SK-N-SH (cell line): Measurements from ENCODE around the gene MLEC. TPM values are rescaled to one million over a fixed set of nuclear protein-coding genes. Genes with fewer than 3 reads are reported as not detected.

Source experiments
- CTCF ChIA-PET: fragments of 300-600, 350-600 bp; formaldehyde crosslinking; extraction: SDS; loops from one replicate; lab custom pipeline; 2021; lab: Yijun Ruan, JAX
- POLR2A ChIA-PET: fragments of 350-600 bp; sonication (Branson Sonifier 250); formaldehyde crosslinking; extraction: SDS; loops from one replicate; lab custom pipeline; 2020; ENCODE audit warnings: antibody characterized with exemption, inconsistent platforms; lab: Yijun Ruan, JAX
- DNase-seq: peaks from one replicate; pipeline ENCODE4 v3.0.0; 2012
- H2AFZ ChIP-seq: fragments of 200-600 bp; sonication (generic); 2 replicates; pipeline ENCODE4 v1.8.1; 2016; ENCODE audit warnings: antibody characterized with exemption, mild to moderate bottlenecking, low read depth
- H3F3A ChIP-seq: fragments of 200-600 bp; sonication (generic); replicated peaks from 2 replicates; pipeline ENCODE3; 2016; ENCODE audit warnings: antibody characterized with exemption, mild to moderate bottlenecking; ENCODE audit not compliant: insufficient read depth
- H3K27ac ChIP-seq, 2 experiments: fragments of 200-500 bp in 1 of 2; fragments of 200-600 bp in 1 of 2; sonication (Bioruptor generic) in 1 of 2; sonication (generic), shearing (Covaris generic) in 1 of 2; 2 replicates each; pipeline versions ENCODE4 v1.5.1 to v1.6.1; 2014 to 2016; ENCODE audit warnings: low read depth in 2 of 2, inconsistent platforms in 1 of 2, low read length in 1 of 2, mild to moderate bottlenecking in 1 of 2, mixed read lengths in 1 of 2
- H3K27me3 ChIP-seq: fragments of 200-600 bp; sonication (generic), shearing (Covaris generic); 2 replicates; pipeline ENCODE4 v1.6.1; 2016; ENCODE audit warnings: mixed run types; ENCODE audit not compliant: insufficient read depth
- H3K36me3 ChIP-seq, 2 experiments: fragments of 200-500 bp in 1 of 2; fragments of 200-600 bp in 1 of 2; sonication (Bioruptor generic) in 1 of 2; sonication (generic) in 1 of 2; replicated peaks in 1 of 2; 2 replicates each; pipeline versions ENCODE3 to v1.5.1; 2014 to 2016; ENCODE audit warnings: low read length in 1 of 2, mild to moderate bottlenecking in 1 of 2; ENCODE audit not compliant: insufficient read depth in 2 of 2, control insufficient read depth in 1 of 2
- H3K4me1 ChIP-seq, 2 experiments: fragments of 200-500 bp in 1 of 2; fragments of 200-600 bp in 1 of 2; sonication (Bioruptor generic) in 1 of 2; sonication (generic), shearing (Covaris generic) in 1 of 2; 2 replicates each; pipeline versions ENCODE4 v1.5.1 to v1.6.1; 2014 to 2016; ENCODE audit warnings: low read depth in 1 of 2, low read length in 1 of 2, mixed run types in 1 of 2; ENCODE audit not compliant: insufficient read depth in 2 of 2, control insufficient read depth in 1 of 2
- H3K4me2 ChIP-seq: fragments of 200-600 bp; sonication (generic), shearing (Covaris generic); 2 replicates; pipeline ENCODE4 v1.6.1; 2017; ENCODE audit warnings: mixed run types
- H3K4me3 ChIP-seq, 2 experiments: fragments of 200-500 bp in 1 of 2; fragments of 200-600 bp in 1 of 2; sonication (Bioruptor generic) in 1 of 2; sonication (generic), shearing (Covaris generic) in 1 of 2; 2 replicates each; pipeline versions ENCODE4 v1.5.1 to v1.8.1; 2014 to 2016; ENCODE audit warnings: low read depth in 2 of 2, inconsistent platforms in 1 of 2, low read length in 1 of 2, mild to moderate bottlenecking in 1 of 2, mixed read lengths in 1 of 2, moderate library complexity in 1 of 2
- H3K79me2 ChIP-seq: fragments of 200-600 bp; sonication (generic); 2 replicates; pipeline ENCODE4 v1.8.1; 2017; ENCODE audit warnings: mild to moderate bottlenecking; ENCODE audit not compliant: insufficient read depth
- H3K9ac ChIP-seq: fragments of 200-600 bp; sonication (generic); 2 replicates; pipeline ENCODE4 v1.6.1; 2017; ENCODE audit warnings: mixed run types
- H3K9me2 ChIP-seq: fragments of 200-600 bp; sonication (generic); 2 replicates; pipeline ENCODE4 v1.6.1; 2017; ENCODE audit warnings: mixed run types
- H3K9me3 ChIP-seq: fragments of 200-600 bp; sonication (generic); 2 replicates; pipeline ENCODE4 v1.6.1; 2017; ENCODE audit warnings: mixed run types, mild to moderate bottlenecking, moderate library complexity
- H4K20me1 ChIP-seq: fragments of 200-600 bp; sonication (generic); 2 replicates; pipeline ENCODE4 v1.6.1; 2017; ENCODE audit warnings: mild to moderate bottlenecking, mixed run types; ENCODE audit not compliant: insufficient read depth
- ELF1 ChIP-seq: IDR thresholded peaks from 2 replicates; pipeline ENCODE4 v1.4.0; 2012
- EP300 ChIP-seq, 2 experiments: IDR thresholded peaks; 2 replicates each; pipeline versions ENCODE4 v1.4.0 to v1.6.1; 2012; ENCODE audit warnings: borderline replicate concordance in 1 of 2, low read depth in 1 of 2, low read length in 1 of 2
- EZH2phosphoT487 ChIP-seq: fragments of 200-600 bp; sonication (generic); IDR thresholded peaks from 2 replicates; pipeline ENCODE4 v1.6.1; 2017; ENCODE audit warnings: low read depth, mixed run types, mild to moderate bottlenecking, antibody characterized with exemption, moderate library complexity, borderline replicate concordance
- FOSL2 ChIP-seq: IDR thresholded peaks from 2 replicates; pipeline ENCODE4 v1.4.0; 2012; ENCODE audit warnings: low read depth, mild to moderate bottlenecking, moderate library complexity, borderline replicate concordance
- FOXM1 ChIP-seq: IDR thresholded peaks from 2 replicates; pipeline ENCODE4 v1.4.0; 2012; ENCODE audit warnings: low read depth, mild to moderate bottlenecking
- GABPA ChIP-seq: IDR thresholded peaks from 2 replicates; pipeline ENCODE4 v1.4.0; 2012; ENCODE audit warnings: low read depth, mild to moderate bottlenecking
- JUND ChIP-seq: IDR thresholded peaks from 2 replicates; pipeline ENCODE4 v1.4.0; 2012
- MAX ChIP-seq: IDR thresholded peaks from 2 replicates; pipeline ENCODE4 v1.4.0; 2012; ENCODE audit warnings: low read depth
- MEF2A ChIP-seq: IDR thresholded peaks from 2 replicates; pipeline ENCODE4 v1.4.0; 2012; ENCODE audit warnings: low read depth, borderline replicate concordance
- NFIC ChIP-seq: IDR thresholded peaks from 2 replicates; pipeline ENCODE4 v1.4.0; 2012; ENCODE audit warnings: borderline replicate concordance
- NRF1 ChIP-seq: IDR thresholded peaks from 2 replicates; pipeline ENCODE4 v1.6.1; 2012; ENCODE audit warnings: low read depth, mild to moderate bottlenecking, low read length
- RAD21 ChIP-seq: IDR thresholded peaks from 2 replicates; pipeline ENCODE4 v1.6.1; 2012; ENCODE audit warnings: mild to moderate bottlenecking, low read length
- RCOR1 ChIP-seq: fragments of 150-350 bp; IDR thresholded peaks from 2 replicates; pipeline ENCODE4 v1.6.1; 2017; ENCODE audit warnings: antibody characterized with exemption, low read length
- RFX5 ChIP-seq: IDR thresholded peaks from 2 replicates; pipeline ENCODE4 v1.6.1; 2012; ENCODE audit warnings: mild to moderate bottlenecking, improper control_type of control experiment, low read length
- RXRA ChIP-seq: IDR thresholded peaks from 2 replicates; pipeline ENCODE4 v1.4.0; 2012; ENCODE audit warnings: low read depth, mild to moderate bottlenecking, borderline replicate concordance
- SIN3A ChIP-seq: IDR thresholded peaks from 2 replicates; pipeline ENCODE4 v1.6.1; 2012; ENCODE audit warnings: low read depth, mild to moderate bottlenecking, low read length, moderate library complexity, borderline replicate concordance
- TAF1 ChIP-seq: IDR thresholded peaks from 2 replicates; pipeline ENCODE4 v1.6.1; 2012; ENCODE audit warnings: low read depth, mild to moderate bottlenecking, low read length, moderate library complexity, borderline replicate concordance
- YY1 ChIP-seq: IDR thresholded peaks from 2 replicates; pipeline ENCODE4 v1.4.0; 2012; ENCODE audit warnings: low read depth, mild to moderate bottlenecking
- ZBTB33 ChIP-seq: IDR thresholded peaks from 2 replicates; pipeline ENCODE4 v1.4.0; 2012; ENCODE audit warnings: low read depth, borderline replicate concordance
- WGBS: methylation state at CpG from one replicate; pipeline ENCODE4 v1.1.6; 2017; ENCODE audit warnings: low lambda C conversion rate; 5-methylcytosine and 5-hydroxymethylcytosine counted together
- polyA plus RNA-seq, 3 experiments: library from polyadenylated mRNA; depleted of rRNA; stranded (reverse); fragments of >200 nt; gene quantifications; 2 replicates each; pipeline ENCODE4 v1.2.3, GENCODE V29; 2012
- TF ChIP-seq, protein P1 (sequence below): IDR thresholded peaks from 2 replicates; pipeline ENCODE4 v1.6.1; 2012; ENCODE audit warnings: mild to moderate bottlenecking, low read depth, low read length, moderate library complexity
- TF ChIP-seq, protein P2 (sequence below): fragments of 150-350 bp; IDR thresholded peaks from 2 replicates; pipeline ENCODE4 v1.6.1; 2016; ENCODE audit warnings: mild to moderate bottlenecking, low read depth, low read length
- TF ChIP-seq, protein P3 (sequence below): fragments of 150-350 bp; IDR thresholded peaks from 2 replicates; pipeline ENCODE4 v1.6.1; 2017; ENCODE audit warnings: antibody characterized with exemption, low read length, low read depth, borderline replicate concordance

Gene MLEC
- polyA plus RNA-seq, 1 of the 3 experiments (the other 2 are of a cell fraction) = 23.4 TPM

DNA sequence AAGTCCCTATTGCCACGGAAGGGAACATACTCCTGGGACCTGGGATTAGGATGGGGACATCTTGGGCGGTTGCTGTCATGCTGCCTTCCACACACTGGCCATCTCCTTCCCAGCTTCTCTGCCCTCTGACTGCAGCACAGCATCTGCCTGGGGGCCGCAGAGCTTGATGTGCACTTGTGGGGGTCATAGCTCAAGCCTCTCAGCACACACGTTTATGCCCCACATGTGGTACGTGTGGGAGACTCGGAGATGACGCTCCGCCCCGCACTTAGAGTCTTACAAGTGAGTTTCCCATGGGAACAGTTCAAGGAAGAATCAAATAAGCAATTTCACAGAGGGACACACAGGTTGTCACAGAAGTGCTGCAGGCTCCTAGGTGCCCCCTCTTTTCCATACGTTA lies 47.3 kb downstream of the MLEC start:
- H3K9me3 ChIP-seq = no peaks in the 10 kb centered on the region
- H2AFZ ChIP-seq = no peak overlapping the region
- H3K4me1 ChIP-seq = no peaks in the 10 kb centered on the region
- TF ChIP-seq TAF1 = no peak
- no peak for TF ChIP-seq SIN3A
- no peak for TF ChIP-seq ELF1
- TF ChIP-seq RAD21 = no peak
- no peak for TF ChIP-seq EZH2phosphoT487
- TF ChIP-seq NRF1 = no peak
- TF ChIP-seq MEF2A = no peak
- TF ChIP-seq YY1 = no peak
- TF ChIP-seq NFIC = no peak
- TF ChIP-seq RCOR1 = no peak
- no peak for TF ChIP-seq MAX
- TF ChIP-seq, protein P1, sequence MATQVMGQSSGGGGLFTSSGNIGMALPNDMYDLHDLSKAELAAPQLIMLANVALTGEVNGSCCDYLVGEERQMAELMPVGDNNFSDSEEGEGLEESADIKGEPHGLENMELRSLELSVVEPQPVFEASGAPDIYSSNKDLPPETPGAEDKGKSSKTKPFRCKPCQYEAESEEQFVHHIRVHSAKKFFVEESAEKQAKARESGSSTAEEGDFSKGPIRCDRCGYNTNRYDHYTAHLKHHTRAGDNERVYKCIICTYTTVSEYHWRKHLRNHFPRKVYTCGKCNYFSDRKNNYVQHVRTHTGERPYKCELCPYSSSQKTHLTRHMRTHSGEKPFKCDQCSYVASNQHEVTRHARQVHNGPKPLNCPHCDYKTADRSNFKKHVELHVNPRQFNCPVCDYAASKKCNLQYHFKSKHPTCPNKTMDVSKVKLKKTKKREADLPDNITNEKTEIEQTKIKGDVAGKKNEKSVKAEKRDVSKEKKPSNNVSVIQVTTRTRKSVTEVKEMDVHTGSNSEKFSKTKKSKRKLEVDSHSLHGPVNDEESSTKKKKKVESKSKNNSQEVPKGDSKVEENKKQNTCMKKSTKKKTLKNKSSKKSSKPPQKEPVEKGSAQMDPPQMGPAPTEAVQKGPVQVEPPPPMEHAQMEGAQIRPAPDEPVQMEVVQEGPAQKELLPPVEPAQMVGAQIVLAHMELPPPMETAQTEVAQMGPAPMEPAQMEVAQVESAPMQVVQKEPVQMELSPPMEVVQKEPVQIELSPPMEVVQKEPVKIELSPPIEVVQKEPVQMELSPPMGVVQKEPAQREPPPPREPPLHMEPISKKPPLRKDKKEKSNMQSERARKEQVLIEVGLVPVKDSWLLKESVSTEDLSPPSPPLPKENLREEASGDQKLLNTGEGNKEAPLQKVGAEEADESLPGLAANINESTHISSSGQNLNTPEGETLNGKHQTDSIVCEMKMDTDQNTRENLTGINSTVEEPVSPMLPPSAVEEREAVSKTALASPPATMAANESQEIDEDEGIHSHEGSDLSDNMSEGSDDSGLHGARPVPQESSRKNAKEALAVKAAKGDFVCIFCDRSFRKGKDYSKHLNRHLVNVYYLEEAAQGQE = no peak
- TF ChIP-seq, protein P2, sequence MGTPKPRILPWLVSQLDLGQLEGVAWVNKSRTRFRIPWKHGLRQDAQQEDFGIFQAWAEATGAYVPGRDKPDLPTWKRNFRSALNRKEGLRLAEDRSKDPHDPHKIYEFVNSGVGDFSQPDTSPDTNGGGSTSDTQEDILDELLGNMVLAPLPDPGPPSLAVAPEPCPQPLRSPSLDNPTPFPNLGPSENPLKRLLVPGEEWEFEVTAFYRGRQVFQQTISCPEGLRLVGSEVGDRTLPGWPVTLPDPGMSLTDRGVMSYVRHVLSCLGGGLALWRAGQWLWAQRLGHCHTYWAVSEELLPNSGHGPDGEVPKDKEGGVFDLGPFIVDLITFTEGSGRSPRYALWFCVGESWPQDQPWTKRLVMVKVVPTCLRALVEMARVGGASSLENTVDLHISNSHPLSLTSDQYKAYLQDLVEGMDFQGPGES = no peak
- H3F3A ChIP-seq = no peaks in the 10 kb centered on the region
- no peaks in the 10 kb centered on the region for H4K20me1 ChIP-seq
- H3K4me3 ChIP-seq = no peak overlapping the region
- no peak overlapping the region for H3K9ac ChIP-seq
- H3K27ac ChIP-seq = no peak overlapping the region
- DNase-seq = no peak
- H3K79me2 ChIP-seq = no peaks in the 10 kb centered on the region
- H3K9me2 ChIP-seq = no peaks in the 10 kb centered on the region
- POLR2A ChIA-PET = no interaction called here
- H3K36me3 ChIP-seq = no peaks in the 10 kb centered on the region
- no peaks in the 10 kb centered on the region for H3K27me3 ChIP-seq
- 96% methylated on average over 10 of the region's 10 CpGs for WGBS
- H3K4me2 ChIP-seq = no peak overlapping the region
- CTCF ChIA-PET = no interaction called here

DNA sequence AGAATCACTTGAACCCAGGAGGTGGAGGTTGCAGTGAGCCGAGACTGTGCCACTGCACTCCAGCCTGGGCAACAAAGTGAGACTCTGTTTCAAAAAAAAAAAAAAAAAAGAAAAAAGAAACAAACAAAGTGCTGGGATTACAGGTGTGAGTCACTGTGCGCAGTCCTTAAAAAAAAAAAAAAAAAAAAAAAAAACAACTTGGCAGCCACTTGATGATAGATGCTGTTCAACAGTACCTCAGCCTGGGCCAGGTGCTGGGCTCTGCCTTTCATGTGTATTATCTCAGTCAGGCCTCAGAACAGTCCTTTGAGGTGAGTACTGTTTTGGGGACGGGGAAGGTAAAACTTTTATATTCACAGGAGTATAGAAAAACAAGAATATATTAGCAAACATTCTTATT lies 48.2 kb downstream of the MLEC start:
- no peak overlapping the region for H3K27ac ChIP-seq
- WGBS = 99% methylated on average over 3 of the region's 3 CpGs
- H3K9me3 ChIP-seq = no peaks in the 10 kb centered on the region
- ChIA-PET CTCF (no interaction called here), POLR2A (no interaction called here)
- no peaks in the 10 kb centered on the region for H3F3A ChIP-seq
- no peaks in the 10 kb centered on the region for H3K36me3 ChIP-seq
- H3K79me2 ChIP-seq = no peaks in the 10 kb centered on the region
- H3K9me2 ChIP-seq = no peaks in the 10 kb centered on the region
- no peak overlapping the region for H3K4me2 ChIP-seq
- H3K9ac ChIP-seq = no peak overlapping the region
- H3K4me3 ChIP-seq = no peak overlapping the region
- no peaks in the 10 kb centered on the region for H4K20me1 ChIP-seq
- H3K4me1 ChIP-seq = no peaks in the 10 kb centered on the region
- no peak overlapping the region for H2AFZ ChIP-seq
- no peak for DNase-seq
- H3K27me3 ChIP-seq = no peaks in the 10 kb centered on the region
- TF ChIP-seq RFX5 (no peak), JUND (no peak), RXRA (no peak), EP300 (IDR thresholded peaks at IDR 0.05; ENCODE audit: borderline replicate concordance in 1 of 2, low read depth in 1 of 2, low read length in 1 of 2) (no peak), RCOR1 (no peak), GABPA (no peak), FOSL2 (no peak), ZBTB33 (no peak), FOXM1 (no peak)
- TF ChIP-seq, protein P3, sequence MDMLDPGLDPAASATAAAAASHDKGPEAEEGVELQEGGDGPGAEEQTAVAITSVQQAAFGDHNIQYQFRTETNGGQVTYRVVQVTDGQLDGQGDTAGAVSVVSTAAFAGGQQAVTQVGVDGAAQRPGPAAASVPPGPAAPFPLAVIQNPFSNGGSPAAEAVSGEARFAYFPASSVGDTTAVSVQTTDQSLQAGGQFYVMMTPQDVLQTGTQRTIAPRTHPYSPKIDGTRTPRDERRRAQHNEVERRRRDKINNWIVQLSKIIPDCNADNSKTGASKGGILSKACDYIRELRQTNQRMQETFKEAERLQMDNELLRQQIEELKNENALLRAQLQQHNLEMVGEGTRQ = no peak
